Keratinocyte (primary cell): ENCODE measurements around the gene DLG2.

Experiments
- CTCF ChIP-seq, 3 experiments: IDR thresholded peaks in 1 of 3; conservative IDR thresholded peaks in 1 of 3; optimal IDR thresholded peaks in 1 of 3; 2 replicates in 2 of 3; 3 replicates in 1 of 3; pipeline versions ENCODE3 to v1.5.1; 2011; ENCODE audit warnings: low read length in 3 of 3, mild to moderate bottlenecking in 3 of 3, moderate library complexity in 2 of 3, control low read depth in 1 of 3, inconsistent platforms in 1 of 3; ENCODE audit not compliant: insufficient read depth in 2 of 3; ENCODE audit errors: extremely low read depth in 1 of 3
- EZH2 ChIP-seq: IDR thresholded peaks from one replicate; pipeline ENCODE4 v1.6.1; 2012; ENCODE audit warnings: inconsistent platforms, mild to moderate bottlenecking, low read length, moderate library complexity

- TF ChIP-seq CTCF (optimal IDR thresholded peaks at IDR 0.05 in 1 of 3, IDR thresholded peaks at IDR 0.05 in 1 of 3, conservative IDR thresholded peaks at IDR 0.05 in 1 of 3; ENCODE audit: extremely low read depth in 1 of 3, insufficient read depth in 2 of 3, low read length in 3 of 3) (no peak), EZH2 (no peak)
Measured at GRCh38 chr11:83734120-83734519, 1893.0 kb downstream of the DLG2 start.
